IPS-20b (cell line): ENCODE data around the gene SLC12A3.

Source experiments
- H3K27ac ChIP-seq: one replicate; pipeline ENCODE4 v1.5.1; 2013; ENCODE audit warnings: low read length
- H3K27me3 ChIP-seq: 2 replicates; pipeline ENCODE4 v1.6.1; 2013; ENCODE audit warnings: mild to moderate bottlenecking, low read length, inconsistent platforms; ENCODE audit not compliant: insufficient read depth
- H3K36me3 ChIP-seq: 2 replicates; pipeline ENCODE4 v1.6.1; 2013; ENCODE audit warnings: low read depth, mild to moderate bottlenecking, inconsistent platforms, low read length, moderate library complexity; ENCODE audit not compliant: insufficient read depth
- H3K4me1 ChIP-seq: 2 replicates; pipeline ENCODE4 v1.6.1; 2013; ENCODE audit warnings: mild to moderate bottlenecking, control low read depth, inconsistent platforms, low read length, moderate library complexity; ENCODE audit not compliant: insufficient read depth
- H3K4me3 ChIP-seq: 2 replicates; pipeline ENCODE4 v1.5.1; 2013; ENCODE audit warnings: mild to moderate bottlenecking, low read length, inconsistent platforms
- H3K9ac ChIP-seq: 2 replicates; pipeline ENCODE4 v1.6.1; 2013; ENCODE audit warnings: low read depth, mild to moderate bottlenecking, inconsistent platforms, low read length, moderate library complexity
- H3K9me3 ChIP-seq: 2 replicates; pipeline ENCODE4 v1.6.1; 2013; ENCODE audit warnings: mild to moderate bottlenecking, low read depth, low read length, inconsistent platforms; ENCODE audit not compliant: insufficient read depth

The SLC12A3 gene

GRCh38 chr16:56918467-56919012 lies 53.5 kb downstream of the SLC12A3 start:
- H3K27ac ChIP-seq = no peak overlapping the region

GRCh38 chr16:56919099-56919800 lies 54.2 kb downstream of the SLC12A3 start:
- Histone ChIP-seq H3K9me3 (no peaks in the 10 kb centered on the region), H3K4me3 (no peak overlapping the region), H3K9ac (no peak overlapping the region), H3K27ac (no peak overlapping the region), H3K36me3 (no peaks in the 10 kb centered on the region), H3K27me3 (no peaks in the 10 kb centered on the region; the same call in 1 of the 2 replicates), H3K4me1 (no peaks in the 10 kb centered on the region)

More at GRCh38 chr16:56918467-56919012, 53.5 kb downstream of the SLC12A3 start:
- no peaks in the 10 kb centered on the region for H3K36me3 ChIP-seq
- no peaks in the 10 kb centered on the region; the same call in 1 of the 2 replicates for H3K27me3 ChIP-seq
- H3K4me1 ChIP-seq = no peaks in the 10 kb centered on the region
- no peak overlapping the region for H3K4me3 ChIP-seq
- H3K9me3 ChIP-seq = no peaks in the 10 kb centered on the region
- H3K9ac ChIP-seq = no peak overlapping the region

- Histone ChIP-seq H3K4me1 (no peaks in the 10 kb centered on the region), H3K27ac (no peak overlapping the region), H3K27me3 (no peaks in the 10 kb centered on the region; the same call in 1 of the 2 replicates), H3K9me3 (no peaks in the 10 kb centered on the region), H3K36me3 (no peaks in the 10 kb centered on the region), H3K9ac (no peak overlapping the region), H3K4me3 (no peak overlapping the region)
These were observed 56.6 kb downstream of the SLC12A3 start for GRCh38 chr16:56921571-56921970.

- Histone ChIP-seq H3K9ac (no peak overlapping the region), H3K4me1 (no peaks in the 10 kb centered on the region), H3K36me3 (no peaks in the 10 kb centered on the region), H3K27ac (no peak overlapping the region), H3K27me3 (no peaks in the 10 kb centered on the region), H3K4me3 (no peak overlapping the region), H3K9me3 (no peaks in the 10 kb centered on the region)
These were observed 58.6 kb downstream of the SLC12A3 start for GRCh38 chr16:56923481-56924091.

GRCh38 chr16:56927471-56927870 lies 62.5 kb downstream of the SLC12A3 start:
- 0 out of 2 replicates have a peak, but pooled peaks cover 2% of the 10 kb centered on the region for H3K4me1 ChIP-seq
- no peaks in the 10 kb centered on the region for H3K9me3 ChIP-seq
- H3K27me3 ChIP-seq = no peaks in the 10 kb centered on the region
- H3K4me3 ChIP-seq = no peak overlapping the region
- H3K9ac ChIP-seq = no peak overlapping the region
- H3K27ac ChIP-seq = no peak overlapping the region
- H3K36me3 ChIP-seq = no peaks in the 10 kb centered on the region

- Histone ChIP-seq H3K4me3 (no peak overlapping the region), H3K9me3 (no peaks in the 10 kb centered on the region), H3K36me3 (no peaks in the 10 kb centered on the region), H3K27ac (no peak overlapping the region), H3K4me1 (peaks cover 14% of the 10 kb centered on the region; the same call in 1 of the 2 replicates), H3K9ac (no peak overlapping the region), H3K27me3 (no peaks in the 10 kb centered on the region)
These were observed 64.6 kb downstream of the SLC12A3 start for GRCh38 chr16:56929639-56930038.

GRCh38 chr16:56930486-56931270 lies 65.7 kb downstream of the SLC12A3 start:
- Histone ChIP-seq H3K27me3 (no peaks in the 10 kb centered on the region), H3K27ac (no peak overlapping the region), H3K36me3 (peaks cover 8% of the 10 kb centered on the region), H3K9me3 (no peaks in the 10 kb centered on the region), H3K4me1 (peaks cover 14% of the 10 kb centered on the region; the same call in 1 of the 2 replicates), H3K9ac (no peak overlapping the region; the same call in 1 of the 2 replicates), H3K4me3 (no peak overlapping the region)

GRCh38 chr16:56931271-56931891 lies 66.4 kb downstream of the SLC12A3 start:
- peak overlapping the region; percentile 18 for H3K27ac ChIP-seq
- H3K36me3 ChIP-seq = peaks cover 15% of the 10 kb centered on the region
- H3K9ac ChIP-seq = peak overlapping the region; percentile 91
- peaks cover 14% of the 10 kb centered on the region; the same call in 1 of the 2 replicates for H3K4me1 ChIP-seq
- no peaks in the 10 kb centered on the region for H3K9me3 ChIP-seq
- H3K27me3 ChIP-seq = no peaks in the 10 kb centered on the region
- H3K4me3 ChIP-seq = peak overlapping the region; percentile 89; the same call in 1 of the 2 replicates

GRCh38 chr16:56931892-56932720 lies 67.1 kb downstream of the SLC12A3 start, which contains the start of gene HERPUD1:
Gene HERPUD1, plus strand, starts transcription at chr16:56932142. Its CDS starts 103 bp downstream, at chr16:56932245.
- no peaks in the 10 kb centered on the region for H3K27me3 ChIP-seq
- H3K27ac ChIP-seq = peak within 1 kb of the TSS; percentile 18
- peak within 1 kb of the TSS; percentile 91 for H3K9ac ChIP-seq
- peaks cover 22% of the 10 kb centered on the region for H3K36me3 ChIP-seq
- H3K9me3 ChIP-seq = no peaks in the 10 kb centered on the region
- peaks cover 14% of the 10 kb centered on the region; the same call in 1 of the 2 replicates for H3K4me1 ChIP-seq
- peak within 1 kb of the TSS; percentile 89 for H3K4me3 ChIP-seq

GRCh38 chr16:56932721-56933619 lies 68.0 kb downstream of the SLC12A3 start:
- Histone ChIP-seq H3K27ac (no peak overlapping the region), H3K4me3 (peak overlapping the region; percentile 89), H3K27me3 (no peaks in the 10 kb centered on the region), H3K9ac (peak overlapping the region; percentile 91), H3K4me1 (peaks cover 14% of the 10 kb centered on the region; the same call in 1 of the 2 replicates), H3K36me3 (peaks cover 31% of the 10 kb centered on the region), H3K9me3 (no peaks in the 10 kb centered on the region)
